ENCODE measurements around the gene OR8S1. TPM values are rescaled to one million over a fixed set of nuclear protein-coding genes. Genes with fewer than 3 reads are reported as not detected.

The OR8S1 gene
- polyA plus RNA-seq, 12 donors: not detected

DNA sequence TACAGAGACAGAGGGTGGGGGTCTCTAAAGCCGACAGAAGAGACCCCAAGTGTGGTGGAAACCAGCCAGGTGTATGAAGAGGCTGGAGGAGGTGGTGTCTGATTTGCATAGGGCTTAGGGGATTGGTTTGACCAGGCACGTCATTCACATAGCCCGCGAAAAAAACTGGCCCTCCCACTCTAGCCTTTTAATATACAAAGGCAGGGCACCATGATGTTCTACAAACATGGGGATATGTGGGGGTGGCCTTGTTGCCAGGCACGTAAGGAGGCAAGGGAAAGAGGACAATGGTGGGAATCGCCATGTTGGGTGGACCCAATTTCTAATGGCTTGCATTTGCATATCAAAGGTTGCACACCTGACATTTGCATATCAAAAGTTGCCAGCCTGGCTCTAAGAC, 31.2 kb downstream of the OR8S1 start:
- DNase-seq: no peak

DNA sequence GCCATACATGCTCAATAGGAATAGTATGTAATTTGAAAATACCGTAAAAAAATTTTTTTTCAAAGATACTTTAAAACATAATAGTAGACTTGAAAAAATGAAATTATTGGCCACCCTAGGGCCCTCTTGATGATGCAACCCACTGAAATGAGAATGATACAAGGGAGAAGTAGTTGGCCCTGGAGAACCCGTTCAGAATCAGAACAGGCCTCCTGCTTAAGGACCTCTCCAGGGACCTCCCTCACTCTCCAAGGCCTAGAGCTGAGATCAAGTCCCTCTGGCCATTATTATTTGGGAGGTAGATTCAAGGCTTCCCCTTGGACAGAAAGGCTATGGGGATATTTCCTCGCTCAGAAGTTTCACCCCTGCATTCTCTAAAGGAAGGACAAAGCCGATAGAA, 32.5 kb downstream of the OR8S1 start:
- no peak for DNase-seq

DNA sequence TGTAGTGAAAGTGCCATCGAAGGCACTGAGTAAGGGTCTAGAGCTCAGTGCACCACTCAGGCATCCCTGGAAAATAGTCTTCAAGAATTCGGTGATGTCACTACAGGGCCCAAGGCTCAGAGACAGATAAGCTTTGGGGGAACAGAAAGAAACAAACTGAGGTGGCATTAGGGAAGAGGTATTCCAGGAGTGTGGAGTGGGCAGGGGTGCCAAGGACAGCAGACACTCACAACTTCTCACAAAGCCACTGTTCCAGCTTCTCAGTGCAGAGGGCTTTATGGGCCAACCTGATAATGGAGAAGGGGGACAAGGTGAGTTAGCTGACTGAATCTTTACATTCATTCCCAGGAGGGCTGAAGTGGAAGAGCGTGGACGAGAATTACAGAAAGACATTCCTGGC, 42.3 kb downstream of the OR8S1 start:
- no peak for DNase-seq

DNA sequence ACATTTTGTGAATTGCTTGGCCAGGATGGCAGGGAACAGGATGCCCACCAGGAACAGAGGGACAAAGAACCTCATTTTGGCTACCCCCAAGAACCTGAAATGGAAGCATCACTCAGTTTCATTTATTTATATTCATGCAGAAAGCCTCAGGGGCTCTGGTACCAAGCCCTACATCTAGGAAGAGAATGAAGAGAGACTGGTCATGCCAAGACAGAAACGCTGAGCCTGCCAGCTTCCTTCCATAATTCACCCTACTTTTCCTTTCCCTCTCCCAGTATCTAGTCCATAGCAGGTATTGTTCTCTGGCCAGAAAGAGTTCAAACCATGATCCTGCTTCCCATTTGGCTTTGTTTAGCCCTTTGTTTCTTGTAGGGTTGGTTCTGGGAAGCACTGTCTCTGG, 44.5 kb downstream of the OR8S1 start, which contains the start of gene LALBA:
LALBA (minus strand) TSS at position 101 of the 400 bp plus-strand sequence; CDS start at position 75, 26 bp downstream.
- DNase-seq: no peak

DNA sequence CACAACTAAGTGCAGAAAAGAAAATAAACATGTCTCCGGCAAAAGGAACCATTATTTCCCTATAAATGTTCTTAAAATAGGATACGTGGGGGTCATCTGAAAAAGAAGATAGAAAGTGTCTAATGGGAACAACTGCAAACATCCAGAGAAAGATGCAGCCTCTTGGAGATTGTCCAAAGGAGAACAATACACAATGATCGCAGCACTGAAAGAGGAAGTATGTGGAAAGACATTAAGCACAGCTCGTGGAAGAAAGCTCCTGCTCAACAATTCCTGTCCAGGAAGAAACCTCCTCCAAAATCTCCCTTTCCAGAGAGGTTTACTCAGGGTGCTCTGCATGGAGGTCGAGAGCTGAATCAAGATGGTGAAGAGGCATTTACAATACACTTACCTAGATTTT, 46.9 kb downstream of the OR8S1 start:
- peak; percentile 4 for DNase-seq

Other genes starting within 250 kb of the OR8S1 start
- 10 to 100 TPM in 11 of 12 donors, not detected in 1; 14.4 to 21.3 (median 17.8) TPM for gene ZNF641, start 174.7 kb upstream of the OR8S1 start, polyA plus RNA-seq (ENCODE audit: insufficient read length in 12 of 12)
- gene ANP32D, start 53.1 kb upstream of the OR8S1 start, polyA plus RNA-seq (ENCODE audit: insufficient read length in 12 of 12): under 1 TPM in 1 of 12 donors, not detected in 11; 0.22 TPM
- gene C12orf54, start 43.1 kb upstream of the OR8S1 start, polyA plus RNA-seq (ENCODE audit: insufficient read length in 12 of 12): 1 to 10 TPM in 1 of 12 donors, under 1 TPM in 7, not detected in 4; 0.24 to 1.1 (median 0.54) TPM
- not detected for gene LALBA, start 44.4 kb downstream of the OR8S1 start, polyA plus RNA-seq (ENCODE audit: insufficient read length in 12 of 12)
- gene KANSL2, start 156.6 kb downstream of the OR8S1 start, polyA plus RNA-seq (ENCODE audit: insufficient read length in 12 of 12): 10 to 100 TPM in 11 of 12 donors, not detected in 1; 26.4 to 41.8 (median 35.2) TPM
- gene CCNT1, start 191.1 kb downstream of the OR8S1 start, polyA plus RNA-seq (ENCODE audit: insufficient read length in 12 of 12): 10 to 100 TPM in 11 of 12 donors, not detected in 1; 15.9 to 46.1 (median 20.3) TPM

Measured in muscle of arm (tissue), 12 donors.